Renal cortical epithelial cell (primary cell): ENCODE results near the gene MORC3. TPM values are rescaled to one million over a fixed set of nuclear protein-coding genes. Genes with fewer than 3 reads are reported as not detected.
"Not testable (repeated sequence)": the region's sequence is repeated elsewhere in the genome, so short reads cannot be mapped to it uniquely, and the experiment has no call there.

Source experiments
- DNase-seq: peaks from one replicate; pipeline ENCODE4 v3.0.0-alpha.2; 2011; ENCODE audit warnings: low read depth
- total RNA-seq: library from RNA; depleted of rRNA; stranded (reverse); fragments of >200 nt; gene quantifications from 2 replicates; pipeline ENCODE4 v1.2.3, GENCODE V29; 2014

The MORC3 gene
- total RNA-seq, 1 donor from 2014 or later = 46.7 TPM

GRCh38 chr21:36385233-36386030 lies 65.4 kb downstream of the MORC3 start, which contains the start of gene CHAF1B:
CHAF1B (plus strand) TSS chr21:36385392; CDS start chr21:36386137, 745 bp downstream.
- DNase-seq = peak; percentile 37

GRCh38 chr21:36386031-36386642 lies 66.1 kb downstream of the MORC3 start:
- no peak for DNase-seq

GRCh38 chr21:36388096-36388495 lies 68.1 kb downstream of the MORC3 start:
- DNase-seq = no peak

- peak; percentile 65 for DNase-seq
Observed at GRCh38 chr21:36388835-36389234, 68.8 kb downstream of the MORC3 start.

- not testable (repeated sequence) for DNase-seq
Observed at GRCh38 chr21:36391649-36392048, 71.7 kb downstream of the MORC3 start.

GRCh38 chr21:36395353-36396111 lies 75.5 kb downstream of the MORC3 start:
- DNase-seq = no peak

- DNase-seq = no peak
Observed at GRCh38 chr21:36396325-36396724, 76.3 kb downstream of the MORC3 start.

GRCh38 chr21:36396971-36397370 lies 77.0 kb downstream of the MORC3 start:
- DNase-seq = no peak

GRCh38 chr21:36397606-36398005 lies 77.6 kb downstream of the MORC3 start:
- DNase-seq = no peak

GRCh38 chr21:36399736-36400135 lies 79.7 kb downstream of the MORC3 start:
- DNase-seq = not testable (repeated sequence)

GRCh38 chr21:36400719-36401118 lies 80.7 kb downstream of the MORC3 start:
- no peak for DNase-seq

- no peak for DNase-seq
Observed at GRCh38 chr21:36402339-36402738, 82.3 kb downstream of the MORC3 start.

GRCh38 chr21:36403713-36404112 lies 83.7 kb downstream of the MORC3 start:
- DNase-seq = no peak

- no peak for DNase-seq
Observed at GRCh38 chr21:36408568-36408967, 88.6 kb downstream of the MORC3 start.

- DNase-seq = no peak
Observed at GRCh38 chr21:36411301-36411700, 91.3 kb downstream of the MORC3 start.

- DNase-seq = no peak
Observed at GRCh38 chr21:36412916-36413315, 92.9 kb downstream of the MORC3 start.

- no peak for DNase-seq
Observed at GRCh38 chr21:36415375-36415774, 95.4 kb downstream of the MORC3 start.

GRCh38 chr21:36419241-36419640 lies 99.2 kb downstream of the MORC3 start:
- DNase-seq = no peak

GRCh38 chr21:36419996-36420395 lies 100.0 kb downstream of the MORC3 start:
- DNase-seq = peak; percentile 88

- DNase-seq = no peak
Observed at GRCh38 chr21:36420571-36421339, 100.8 kb downstream of the MORC3 start.

- peak; percentile 53 for DNase-seq
Observed at GRCh38 chr21:36422279-36423098, 102.5 kb downstream of the MORC3 start.
